HG02973 (cell line): ENCODE measurements around the gene NFATC2IP.
"Not testable (repeated sequence)": the region's sequence is repeated elsewhere in the genome, so short reads cannot be mapped to it uniquely, and the experiment has no call there.

Source experiments
- ATAC-seq: cut with Tn5 transposase; IDR thresholded peaks from one replicate; pipeline ENCODE4 v1.9.1; 2021; ENCODE audit warnings: moderate library complexity; ENCODE audit not compliant: unreplicated experiment

NFATC2IP gene

DNA sequence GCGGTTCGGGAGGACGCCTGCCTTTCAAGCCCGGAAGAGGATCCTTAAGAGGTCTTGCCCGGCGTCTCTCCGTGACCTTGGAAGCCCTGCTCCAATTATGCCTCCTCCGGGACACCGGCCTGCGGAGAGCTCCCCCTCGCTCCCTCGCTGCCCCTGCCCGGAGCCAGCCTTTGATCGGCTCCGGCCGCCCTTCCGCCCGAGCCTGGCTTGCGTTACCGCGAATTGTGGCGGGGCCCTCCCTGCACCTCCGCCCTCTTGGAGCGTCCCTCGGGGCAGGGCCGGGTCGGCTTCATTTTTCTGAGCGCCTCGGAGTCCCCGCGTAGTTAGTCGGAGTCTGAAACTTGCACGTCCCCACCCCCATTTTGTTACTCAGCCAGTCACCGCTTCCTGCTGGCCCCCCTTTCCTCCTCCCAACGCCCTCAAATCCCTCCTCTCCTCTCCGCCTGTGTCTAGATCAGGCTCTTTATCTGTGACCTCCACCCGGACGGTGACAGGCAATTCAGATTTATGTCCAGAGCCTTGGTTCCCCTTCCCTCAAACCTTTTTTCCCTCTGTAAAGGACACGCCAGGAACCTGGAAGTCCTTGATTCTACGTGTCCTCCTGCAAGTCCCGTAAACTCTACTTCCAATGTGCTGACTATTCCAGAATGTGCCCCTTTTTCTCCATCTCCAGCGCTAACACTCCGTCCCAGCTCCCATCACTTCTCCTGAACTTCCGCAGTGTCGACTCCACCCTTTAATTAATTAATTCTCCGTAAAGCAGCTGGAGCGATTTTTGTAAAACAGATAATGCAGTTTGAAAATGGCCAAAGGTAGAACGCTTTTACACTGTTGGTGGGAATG lies 25.1 kb upstream of the NFATC2IP start:
- peak; percentile 28 for ATAC-seq

DNA sequence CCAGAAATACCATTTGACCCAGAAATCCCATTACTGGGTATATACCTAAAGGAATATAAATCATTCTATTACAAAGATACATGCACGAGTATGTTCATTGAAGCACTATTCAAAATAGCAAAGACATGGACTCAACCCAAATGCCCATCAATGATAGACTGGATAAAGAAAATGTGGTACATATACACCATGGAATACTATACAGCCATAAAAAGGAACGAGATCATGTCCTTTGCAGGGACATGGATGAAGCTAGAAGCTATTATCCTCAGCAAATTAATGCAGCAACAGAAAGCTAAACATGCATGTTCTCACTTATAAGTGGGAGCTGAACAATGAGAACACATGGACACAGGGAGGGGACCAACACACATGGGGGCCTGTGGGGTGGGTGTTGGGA lies 24.5 kb upstream of the NFATC2IP start:
- not testable (repeated sequence) for ATAC-seq

DNA sequence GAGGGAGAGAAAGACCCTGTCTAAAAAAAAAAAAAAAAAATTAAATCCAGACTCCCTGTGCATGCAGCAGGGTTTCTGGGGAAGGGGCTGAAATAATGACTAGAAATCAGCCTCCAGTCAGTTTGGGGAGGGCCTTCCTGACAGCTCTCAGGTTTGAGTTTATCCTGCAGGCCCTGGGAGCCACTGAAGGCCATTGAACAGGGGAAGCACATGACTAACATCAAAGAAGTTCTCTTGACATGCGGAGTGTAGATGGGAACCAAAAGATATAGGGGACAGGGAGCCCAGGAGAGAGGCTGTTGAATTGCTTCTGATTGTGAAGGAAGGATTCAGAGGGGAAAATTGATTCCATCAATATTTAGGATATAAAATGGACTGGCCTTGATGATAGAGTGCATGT lies 22.9 kb upstream of the NFATC2IP start:
- ATAC-seq, result no peak

GRCh38 chr16:28930203-28930602 lies 20.5 kb upstream of the NFATC2IP start:
- ATAC-seq, result no peak

- ATAC-seq, result no peak
Measured at GRCh38 chr16:28930652-28931051, 20.1 kb upstream of the NFATC2IP start.

DNA sequence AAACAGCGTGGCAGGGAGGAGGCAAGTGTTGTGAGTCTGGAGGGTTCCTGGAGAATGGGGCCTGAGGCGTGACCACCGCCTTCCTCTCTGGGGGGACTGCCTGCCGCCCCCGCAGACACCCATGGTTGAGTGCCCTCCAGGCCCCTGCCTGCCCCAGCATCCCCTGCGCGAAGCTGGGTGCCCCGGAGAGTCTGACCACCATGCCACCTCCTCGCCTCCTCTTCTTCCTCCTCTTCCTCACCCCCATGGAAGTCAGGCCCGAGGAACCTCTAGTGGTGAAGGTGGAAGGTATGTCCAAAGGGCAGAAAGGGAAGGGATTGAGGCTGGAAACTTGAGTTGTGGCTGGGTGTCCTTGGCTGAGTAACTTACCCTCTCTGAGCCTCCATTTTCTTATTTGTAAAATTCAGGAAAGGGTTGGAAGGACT lies 18.9 kb upstream of the NFATC2IP start, which contains the start of gene CD19:
TSS of gene CD19 (plus strand) at position 171 of the 425 bp plus-strand sequence. CDS start at position 201, 30 bp downstream.
- no peak for ATAC-seq

DNA sequence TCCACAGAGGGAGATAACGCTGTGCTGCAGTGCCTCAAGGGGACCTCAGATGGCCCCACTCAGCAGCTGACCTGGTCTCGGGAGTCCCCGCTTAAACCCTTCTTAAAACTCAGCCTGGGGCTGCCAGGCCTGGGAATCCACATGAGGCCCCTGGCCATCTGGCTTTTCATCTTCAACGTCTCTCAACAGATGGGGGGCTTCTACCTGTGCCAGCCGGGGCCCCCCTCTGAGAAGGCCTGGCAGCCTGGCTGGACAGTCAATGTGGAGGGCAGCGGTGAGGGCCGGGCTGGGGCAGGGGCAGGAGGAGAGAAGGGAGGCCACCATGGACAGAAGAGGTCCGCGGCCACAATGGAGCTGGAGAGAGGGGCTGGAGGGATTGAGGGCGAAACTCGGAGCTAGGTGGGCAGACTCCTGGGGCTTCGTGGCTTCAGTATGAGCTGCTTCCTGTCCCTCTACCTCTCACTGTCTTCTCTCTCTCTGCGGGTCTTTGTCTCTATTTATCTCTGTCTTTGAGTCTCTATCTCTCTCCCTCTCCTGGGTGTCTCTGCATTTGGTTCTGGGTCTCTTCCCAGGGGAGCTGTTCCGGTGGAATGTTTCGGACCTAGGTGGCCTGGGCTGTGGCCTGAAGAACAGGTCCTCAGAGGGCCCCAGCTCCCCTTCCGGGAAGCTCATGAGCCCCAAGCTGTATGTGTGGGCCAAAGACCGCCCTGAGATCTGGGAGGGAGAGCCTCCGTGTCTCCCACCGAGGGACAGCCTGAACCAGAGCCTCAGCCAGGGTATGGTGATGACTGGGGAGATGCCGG lies 18.2 kb upstream of the NFATC2IP start:
- ATAC-seq, result no peak

DNA sequence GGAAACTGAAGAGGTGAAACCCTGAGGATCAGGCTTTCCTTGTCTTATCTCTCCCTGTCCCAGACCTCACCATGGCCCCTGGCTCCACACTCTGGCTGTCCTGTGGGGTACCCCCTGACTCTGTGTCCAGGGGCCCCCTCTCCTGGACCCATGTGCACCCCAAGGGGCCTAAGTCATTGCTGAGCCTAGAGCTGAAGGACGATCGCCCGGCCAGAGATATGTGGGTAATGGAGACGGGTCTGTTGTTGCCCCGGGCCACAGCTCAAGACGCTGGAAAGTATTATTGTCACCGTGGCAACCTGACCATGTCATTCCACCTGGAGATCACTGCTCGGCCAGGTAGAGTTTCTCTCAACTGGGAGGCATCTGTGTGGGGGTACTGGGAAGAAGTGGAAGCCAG lies 17.6 kb upstream of the NFATC2IP start:
- ATAC-seq, result no peak

GRCh38 chr16:28935346-28935745 lies 15.4 kb upstream of the NFATC2IP start:
- no peak for ATAC-seq

- peak; percentile 51 for ATAC-seq
Measured at GRCh38 chr16:28935924-28936783, 14.6 kb upstream of the NFATC2IP start.

DNA sequence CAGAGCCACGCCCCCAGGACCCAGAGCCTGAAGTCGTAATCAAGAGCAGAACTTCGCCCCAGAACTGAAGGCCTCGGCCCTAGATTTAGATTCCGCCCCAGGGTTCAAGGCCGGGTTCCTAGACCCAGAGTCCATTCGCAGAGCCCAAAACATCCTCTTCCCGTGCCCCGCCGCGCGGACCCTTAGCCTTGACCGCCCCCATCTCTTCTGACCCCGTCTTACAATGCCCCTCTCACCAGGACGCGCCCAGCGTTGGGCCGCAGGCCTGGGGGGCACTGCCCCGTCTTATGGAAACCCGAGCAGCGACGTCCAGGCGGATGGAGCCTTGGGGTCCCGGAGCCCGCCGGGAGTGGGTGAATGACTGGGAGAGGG lies 14.0 kb upstream of the NFATC2IP start:
- ATAC-seq, result no peak

DNA sequence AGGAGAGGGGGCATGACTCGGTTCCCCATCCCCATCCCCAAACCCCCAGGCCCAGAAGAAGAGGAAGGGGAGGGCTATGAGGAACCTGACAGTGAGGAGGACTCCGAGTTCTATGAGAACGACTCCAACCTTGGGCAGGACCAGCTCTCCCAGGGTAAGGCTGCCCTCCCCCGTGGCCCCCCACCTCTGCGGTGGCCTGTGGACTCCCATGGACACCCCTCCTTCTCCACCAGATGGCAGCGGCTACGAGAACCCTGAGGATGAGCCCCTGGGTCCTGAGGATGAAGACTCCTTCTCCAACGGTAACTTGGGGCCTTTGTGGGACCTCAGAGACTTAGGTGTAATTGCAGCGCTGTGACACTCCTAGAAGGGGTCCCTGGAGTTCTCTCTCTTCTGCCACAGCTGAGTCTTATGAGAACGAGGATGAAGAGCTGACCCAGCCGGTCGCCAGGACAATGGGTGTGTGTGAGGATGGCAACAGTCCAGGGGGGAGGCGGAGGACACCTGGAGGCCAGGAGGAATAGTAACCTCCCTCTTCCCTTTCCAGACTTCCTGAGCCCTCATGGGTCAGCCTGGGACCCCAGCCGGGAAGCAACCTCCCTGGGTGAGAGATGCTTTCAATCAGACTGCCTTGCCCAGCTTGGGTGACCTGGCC lies 13.4 kb upstream of the NFATC2IP start:
- no peak for ATAC-seq

- no peak for ATAC-seq
Measured at GRCh38 chr16:28938721-28939120, 12.0 kb upstream of the NFATC2IP start.

GRCh38 chr16:28939825-28940224 lies 10.9 kb upstream of the NFATC2IP start:
- not testable (repeated sequence) for ATAC-seq

- ATAC-seq, result no peak
Measured at GRCh38 chr16:28943281-28943680, 7.5 kb upstream of the NFATC2IP start.

DNA sequence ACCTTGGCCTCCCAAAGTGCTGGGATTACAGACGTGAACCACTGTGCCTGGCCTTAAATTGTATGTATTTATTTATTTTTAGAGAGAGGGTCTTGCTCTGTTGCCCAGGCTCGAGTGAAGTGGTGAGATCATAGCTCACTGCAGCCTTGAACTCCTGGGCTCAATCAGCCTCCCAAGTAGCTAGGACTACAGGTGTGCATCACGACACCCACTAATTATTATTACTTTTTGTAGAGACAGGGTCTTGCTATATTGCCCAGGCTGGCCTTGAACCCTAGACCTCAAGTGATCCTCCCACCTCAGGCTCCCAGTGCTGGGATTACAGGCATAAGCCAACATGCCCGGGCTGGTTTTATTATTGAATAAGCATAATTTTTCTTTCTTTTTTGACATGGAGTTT lies 4.1 kb upstream of the NFATC2IP start:
- ATAC-seq, result no peak

DNA sequence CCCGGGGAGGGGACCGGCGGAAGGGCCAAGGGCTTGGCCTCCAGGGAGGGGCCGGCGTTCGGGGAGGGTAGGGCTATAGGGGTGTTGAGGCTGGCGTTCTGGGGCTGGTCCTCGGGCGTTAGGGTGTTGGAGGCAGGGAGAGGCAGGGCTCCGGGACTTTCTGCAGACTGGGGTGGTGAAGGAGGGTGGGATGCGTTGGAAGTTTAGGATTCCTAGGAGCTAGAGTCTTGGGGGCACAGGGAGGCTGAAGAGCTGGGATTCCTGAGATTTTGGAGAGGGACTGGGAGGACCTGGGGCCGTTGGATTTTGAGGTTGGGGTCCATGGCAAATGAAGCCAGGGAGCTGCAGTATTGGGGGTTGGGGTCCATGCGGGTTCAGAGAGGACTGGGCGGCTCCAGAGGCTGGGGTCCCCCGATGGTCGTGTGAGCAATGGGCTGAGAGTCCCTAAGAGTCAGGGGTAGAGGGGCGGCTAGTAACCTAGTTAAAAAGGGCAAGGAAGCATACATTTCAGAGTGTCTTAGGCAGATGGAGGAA lies 740 bp downstream of the NFATC2IP start:
- no peak for ATAC-seq

GRCh38 chr16:28958216-28958615 lies 7.5 kb downstream of the NFATC2IP start:
- no peak for ATAC-seq

DNA sequence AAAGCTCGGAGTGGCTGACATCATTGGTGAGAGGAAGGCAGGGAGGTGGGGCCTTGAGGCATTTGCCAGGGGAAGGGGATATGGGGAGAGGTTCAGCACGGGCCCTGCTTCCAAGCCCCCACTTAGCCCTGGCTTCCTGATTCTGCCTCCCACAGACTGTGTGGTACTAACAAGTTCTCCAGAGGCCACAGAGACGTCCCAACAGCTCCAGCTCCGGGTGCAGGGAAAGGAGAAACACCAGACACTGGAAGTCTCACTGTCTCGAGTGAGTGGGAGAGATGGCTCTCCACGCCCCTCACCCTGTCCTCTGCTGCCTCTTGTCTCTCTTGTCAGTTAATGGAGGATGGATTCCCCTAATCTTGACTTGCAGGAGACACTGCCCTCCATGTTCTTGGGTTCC lies 8.1 kb downstream of the NFATC2IP start:
- no peak for ATAC-seq

- ATAC-seq, result no peak
Measured at GRCh38 chr16:28964072-28964471, 13.3 kb downstream of the NFATC2IP start.
